Right lung (tissue), 10 donors: ENCODE data around the gene NAA50. TPM values are rescaled to one million over a fixed set of nuclear protein-coding genes. Genes with fewer than 3 reads are reported as not detected.

Experiments used
- DNase-seq, 2 donors: peaks; one replicate each; pipeline ENCODE4 v3.0.0-alpha.2; 2013
- long read RNA-seq, 8 donors: transcript quantifications; one replicate each; lab custom pipeline, GENCODE V29; 2026
- polyA plus RNA-seq, 5 donors: library from polyadenylated mRNA; unstranded; fragments of 120-200 nt; gene quantifications; one replicate each; pipeline versions ENCODE4 v1.2.1 to v1.2.3, GENCODE V29; 2013; ENCODE audit warnings: inconsistent platforms in 1 of 5, low replicate concordance in 1 of 5; ENCODE audit not compliant: insufficient read length in 5 of 5, insufficient read depth in 1 of 5

The NAA50 gene
- 100 to 1,000 TPM in 4 of 5 donors, 10 to 100 TPM in 1; 97.5 to 123 (median 109) TPM for polyA plus RNA-seq
- long read RNA-seq, donor 1, full-length matches to known transcripts = 31 of 43 reads
- long read RNA-seq, donor 1, partial matches to known transcripts = 12 of 43 reads
- long read RNA-seq, donor 1, other reads (novel, unspliced or antisense) = 0 of 43 reads
- long read RNA-seq, donor 2, full-length matches to known transcripts = 11 of 20 reads
- long read RNA-seq, donor 2, partial matches to known transcripts = 9 of 20 reads
- long read RNA-seq, donor 2, other reads (novel, unspliced or antisense) = 0 of 20 reads
- long read RNA-seq, donor 3, full-length matches to known transcripts = 19 of 19 reads
- long read RNA-seq, donor 3, partial matches to known transcripts = 0 of 19 reads
- long read RNA-seq, donor 3, other reads (novel, unspliced or antisense) = 0 of 19 reads
- long read RNA-seq, donor 4, full-length matches to known transcripts = 11 of 16 reads
- long read RNA-seq, donor 4, partial matches to known transcripts = 5 of 16 reads
- long read RNA-seq, donor 4, other reads (novel, unspliced or antisense) = 0 of 16 reads
- long read RNA-seq, donor 5, full-length matches to known transcripts = 32 of 49 reads
- long read RNA-seq, donor 5, partial matches to known transcripts = 17 of 49 reads
- long read RNA-seq, donor 5, other reads (novel, unspliced or antisense) = 0 of 49 reads
- long read RNA-seq, donor 6, full-length matches to known transcripts = 23 of 28 reads
- long read RNA-seq, donor 6, partial matches to known transcripts = 5 of 28 reads
- long read RNA-seq, donor 6, other reads (novel, unspliced or antisense) = 0 of 28 reads
- long read RNA-seq, donor 7, full-length matches to known transcripts = 24 of 29 reads
- long read RNA-seq, donor 7, partial matches to known transcripts = 5 of 29 reads
- long read RNA-seq, donor 7, other reads (novel, unspliced or antisense) = 0 of 29 reads
- long read RNA-seq, donor 8, full-length matches to known transcripts = 11 of 11 reads
- long read RNA-seq, donor 8, partial matches to known transcripts = 0 of 11 reads
- long read RNA-seq, donor 8, other reads (novel, unspliced or antisense) = 0 of 11 reads

DNA sequence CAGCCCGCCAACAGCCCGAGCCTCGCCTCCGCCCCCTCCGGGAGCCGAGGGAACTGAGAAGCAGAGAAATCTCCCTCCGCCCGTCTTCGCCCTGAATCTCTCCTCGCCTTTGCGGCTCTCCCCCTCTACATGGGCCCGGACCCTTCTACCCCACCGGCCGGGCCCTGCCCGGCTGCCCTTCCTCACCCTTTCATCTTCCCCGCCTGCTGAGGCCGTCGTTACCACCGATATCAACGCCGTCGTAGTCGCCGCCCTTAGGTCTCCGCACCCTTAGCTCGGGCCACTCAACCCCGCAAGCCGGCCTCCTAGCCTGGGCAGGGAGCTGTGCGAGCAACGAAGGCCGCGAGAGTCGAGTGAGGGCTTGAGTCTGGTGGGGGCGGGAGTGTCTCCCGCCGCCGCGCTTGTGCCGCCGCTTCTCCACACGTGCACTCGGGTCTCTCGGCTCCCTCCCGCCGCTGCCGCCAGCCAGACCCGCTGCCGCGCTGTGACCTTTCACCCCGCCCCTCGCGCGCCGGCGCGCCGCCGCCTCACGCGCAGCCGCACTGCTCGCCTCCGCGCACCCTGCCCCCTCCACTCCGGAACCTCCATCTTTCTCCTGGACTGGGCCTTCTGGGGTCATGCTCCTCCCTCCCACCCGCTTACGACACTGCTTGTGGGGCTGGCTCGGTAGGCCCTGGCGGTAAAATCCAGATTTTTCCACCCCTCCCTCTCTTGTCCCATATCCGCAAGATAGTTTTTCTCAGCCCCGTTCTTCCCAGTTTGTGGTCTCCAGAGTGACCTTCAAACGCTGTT lies at the start of gene NAA50:
NAA50 (minus strand) TSS at position 494 of the 792 bp plus-strand sequence; CDS start at position 194, 300 bp downstream.
- peak; percentile 94 to 97 for DNase-seq

DNA sequence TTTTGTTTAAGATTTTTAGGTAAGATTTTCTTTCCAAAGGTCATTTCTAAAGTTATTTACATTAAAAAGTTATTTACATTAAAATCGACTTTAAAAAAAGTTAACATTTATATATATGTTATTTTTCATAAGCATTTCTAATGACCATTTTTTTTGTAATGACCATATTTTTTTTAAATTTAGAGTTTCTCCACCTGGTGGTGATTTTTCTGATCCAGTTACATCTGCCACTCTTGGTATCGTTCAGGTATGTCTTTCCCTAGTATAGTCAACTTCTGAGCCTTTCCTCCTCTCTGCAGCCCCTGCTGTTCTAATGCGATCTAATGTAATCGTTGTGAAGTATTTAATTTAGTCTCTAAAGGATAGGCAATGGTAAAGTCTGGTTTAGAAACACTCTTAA lies 49.6 kb upstream of the NAA50 start:
- DNase-seq = no peak

DNA sequence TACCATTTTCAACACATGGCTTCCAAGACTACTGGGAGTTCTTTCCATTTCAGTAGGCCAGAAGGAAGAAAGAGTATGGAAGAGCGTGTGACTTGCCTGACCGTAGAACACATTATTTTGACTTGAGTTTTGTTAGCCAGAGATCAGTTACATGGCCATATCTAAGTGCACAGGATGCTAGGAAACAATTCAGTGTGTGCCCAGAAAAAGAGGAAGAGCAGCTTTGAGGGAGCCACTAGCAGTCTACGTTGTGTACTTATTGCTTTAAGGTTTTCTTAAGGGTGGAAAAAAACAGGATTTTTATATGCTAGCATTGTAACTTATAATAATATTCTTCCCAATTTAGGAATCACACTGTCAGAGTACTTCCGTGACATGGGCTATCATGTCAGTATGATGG lies 48.5 kb upstream of the NAA50 start:
- DNase-seq = no peak

DNA sequence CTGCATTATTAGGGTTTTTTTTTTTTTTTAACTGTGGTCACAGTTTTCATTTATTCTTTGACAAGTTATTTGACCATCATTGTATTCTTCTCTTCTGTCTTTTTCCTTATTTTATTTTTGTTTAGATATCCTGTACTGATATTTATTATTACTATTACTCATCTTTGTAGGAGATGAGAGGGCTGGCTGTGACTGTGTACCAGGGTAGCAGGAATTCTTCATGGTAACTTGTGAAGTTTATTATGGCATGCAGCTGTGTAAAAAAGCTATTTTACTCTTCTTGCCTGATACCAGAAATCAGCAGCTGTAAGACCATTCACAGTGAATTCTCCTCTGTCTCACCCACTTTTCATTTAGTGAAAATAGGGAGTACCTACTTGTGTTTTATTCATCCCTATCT lies 45.3 kb upstream of the NAA50 start:
- no peak for DNase-seq

DNA sequence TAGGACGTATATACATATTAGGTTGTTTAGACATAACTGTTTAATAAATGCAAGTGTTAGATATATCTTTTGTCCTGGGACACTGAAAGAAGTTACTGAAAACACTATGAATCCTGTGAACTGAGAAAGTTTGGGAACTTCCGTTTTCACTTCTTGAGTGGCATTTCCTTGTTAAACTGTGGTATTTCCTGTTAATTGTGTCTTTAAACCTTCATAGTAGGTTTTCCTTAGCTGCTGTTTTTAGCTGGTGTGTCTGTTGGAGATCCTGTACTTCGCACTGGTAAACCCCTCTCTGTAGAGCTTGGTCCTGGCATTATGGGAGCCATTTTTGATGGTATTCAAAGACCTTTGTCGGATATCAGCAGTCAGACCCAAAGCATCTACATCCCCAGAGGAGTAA lies 37.9 kb upstream of the NAA50 start:
- no peak for DNase-seq

DNA sequence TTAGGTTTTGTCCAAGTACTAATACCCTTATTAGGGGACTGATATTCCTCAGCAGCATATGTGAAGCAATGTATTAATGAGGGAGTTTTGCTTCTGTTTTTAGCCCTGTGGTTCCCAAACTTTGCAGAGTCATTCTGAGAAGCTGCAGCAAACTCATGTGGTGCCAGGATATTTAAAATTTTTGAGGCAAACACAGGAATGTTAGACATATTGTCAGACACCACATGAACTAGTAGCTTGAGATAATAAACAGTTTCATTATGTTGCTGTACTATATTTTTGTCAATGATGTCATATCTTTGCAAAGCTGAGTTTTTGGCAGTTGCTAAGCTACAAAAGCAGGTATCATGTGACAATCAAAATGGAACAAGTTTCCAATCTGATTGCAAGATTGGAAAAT lies 37.4 kb upstream of the NAA50 start:
- peak; percentile 7 to 10 for DNase-seq

DNA sequence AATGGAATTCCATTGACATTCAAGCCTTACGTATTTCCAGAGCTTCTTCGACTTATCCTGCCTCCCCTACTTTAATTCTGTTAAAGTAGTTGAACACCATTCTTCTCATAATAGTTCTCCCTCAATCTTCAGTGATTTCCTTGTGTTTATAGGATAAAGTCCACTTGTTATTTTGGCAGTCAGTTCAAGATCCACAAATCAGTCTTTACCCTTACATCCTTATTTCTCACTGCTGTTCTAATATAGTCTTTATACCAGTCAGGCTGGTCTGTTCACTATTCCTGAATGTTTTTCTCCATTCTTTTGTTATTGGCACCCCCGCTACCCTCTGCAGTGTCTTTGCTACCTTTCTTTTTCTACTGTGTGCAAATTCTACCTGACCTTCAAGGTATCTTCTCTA lies 30.5 kb upstream of the NAA50 start:
- no peak for DNase-seq

DNA sequence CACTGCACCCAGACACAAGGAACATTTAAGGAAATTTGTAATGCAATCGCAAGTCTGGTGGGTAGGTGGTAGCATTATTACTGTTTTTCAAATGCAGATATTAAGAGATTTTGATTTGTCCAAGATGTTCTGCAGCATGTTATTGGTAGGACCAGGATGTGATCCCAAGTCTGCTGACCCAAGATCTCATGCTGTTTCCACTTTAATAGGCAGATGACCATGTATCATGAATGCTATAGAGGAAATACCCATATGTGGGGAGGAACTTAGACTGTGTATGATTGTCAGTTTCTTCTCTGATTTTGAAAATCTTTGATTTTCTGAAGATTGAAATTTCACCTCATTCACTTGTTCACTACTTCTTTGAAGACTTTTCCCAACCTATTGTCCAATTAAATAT lies 29.5 kb upstream of the NAA50 start:
- DNase-seq = no peak

DNA sequence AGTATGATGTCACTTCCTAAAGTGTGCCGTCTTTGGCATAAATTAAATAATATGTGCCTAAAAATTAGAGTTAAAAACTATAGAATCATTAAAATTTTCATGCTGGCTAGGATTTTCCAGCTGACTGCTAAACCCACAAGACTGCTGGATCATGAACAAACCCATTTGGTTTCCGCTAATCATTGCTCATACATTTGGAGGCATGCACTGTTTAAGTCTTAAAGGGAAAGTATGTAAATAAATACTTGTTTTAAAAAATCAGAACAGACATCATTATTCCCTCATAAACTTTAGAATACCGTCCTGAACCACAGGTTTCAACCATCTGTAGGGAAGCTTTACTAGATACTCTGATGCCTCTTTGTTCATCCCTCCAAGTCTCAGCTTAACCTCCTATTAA lies 27.3 kb upstream of the NAA50 start:
- DNase-seq = no peak

DNA sequence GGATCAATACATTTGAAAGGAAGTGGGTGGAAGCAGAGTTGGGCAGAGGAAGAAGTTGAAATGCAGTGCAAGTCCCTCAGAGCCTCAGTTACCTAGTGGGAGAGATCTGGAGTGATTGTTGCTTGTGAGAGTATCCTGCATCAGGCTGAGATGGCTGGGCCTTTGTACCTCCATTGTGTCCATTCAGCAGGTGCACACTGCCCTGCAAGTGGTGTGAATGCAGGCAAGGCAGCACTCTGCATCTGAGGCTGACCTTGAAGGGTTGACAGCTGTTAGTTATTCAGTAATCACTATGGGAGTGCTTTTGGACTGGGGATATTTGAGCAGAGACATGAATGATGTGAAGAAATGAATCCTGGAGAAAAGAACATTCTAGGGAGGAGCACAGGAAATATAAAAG lies 25.9 kb upstream of the NAA50 start:
- DNase-seq = no peak

DNA sequence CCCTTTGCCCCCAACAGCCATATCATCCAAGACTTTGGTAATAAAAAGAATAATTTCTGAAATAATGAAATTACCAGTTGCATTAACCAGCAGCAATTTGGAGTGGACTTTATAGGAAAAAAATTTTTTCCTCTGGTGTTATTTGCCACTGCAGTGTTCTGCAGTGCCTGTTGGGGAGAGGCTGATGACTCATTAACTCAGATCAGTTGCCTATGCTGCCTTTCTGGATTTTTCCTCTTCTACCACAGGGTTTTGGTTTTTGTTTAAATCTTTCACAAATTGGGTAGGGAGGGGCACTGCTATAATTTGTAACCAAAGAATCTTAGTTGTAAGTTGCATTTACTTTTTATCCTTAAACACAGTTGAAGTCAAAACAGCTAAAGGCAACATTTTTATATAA lies 23.5 kb upstream of the NAA50 start:
- no peak for DNase-seq

DNA sequence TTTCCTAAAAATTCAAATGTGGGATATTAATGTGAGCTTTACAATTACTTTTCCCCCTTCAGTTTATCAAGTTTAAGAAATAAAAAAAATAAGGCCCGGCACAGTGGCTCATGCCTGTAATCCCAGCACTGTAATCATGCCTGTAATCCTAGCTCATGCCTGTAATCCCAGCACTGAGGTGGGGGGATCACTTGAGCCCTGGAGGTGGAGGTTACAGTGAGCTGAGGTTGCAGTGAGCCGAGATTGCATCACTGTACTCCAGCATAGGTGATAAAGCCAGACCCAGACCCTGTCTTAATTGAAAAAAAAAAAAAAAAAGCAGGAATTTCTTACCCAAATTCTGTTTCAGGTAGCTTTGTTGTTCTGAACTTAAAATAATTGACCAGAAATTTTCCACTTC lies 18.6 kb upstream of the NAA50 start:
- no peak for DNase-seq

DNA sequence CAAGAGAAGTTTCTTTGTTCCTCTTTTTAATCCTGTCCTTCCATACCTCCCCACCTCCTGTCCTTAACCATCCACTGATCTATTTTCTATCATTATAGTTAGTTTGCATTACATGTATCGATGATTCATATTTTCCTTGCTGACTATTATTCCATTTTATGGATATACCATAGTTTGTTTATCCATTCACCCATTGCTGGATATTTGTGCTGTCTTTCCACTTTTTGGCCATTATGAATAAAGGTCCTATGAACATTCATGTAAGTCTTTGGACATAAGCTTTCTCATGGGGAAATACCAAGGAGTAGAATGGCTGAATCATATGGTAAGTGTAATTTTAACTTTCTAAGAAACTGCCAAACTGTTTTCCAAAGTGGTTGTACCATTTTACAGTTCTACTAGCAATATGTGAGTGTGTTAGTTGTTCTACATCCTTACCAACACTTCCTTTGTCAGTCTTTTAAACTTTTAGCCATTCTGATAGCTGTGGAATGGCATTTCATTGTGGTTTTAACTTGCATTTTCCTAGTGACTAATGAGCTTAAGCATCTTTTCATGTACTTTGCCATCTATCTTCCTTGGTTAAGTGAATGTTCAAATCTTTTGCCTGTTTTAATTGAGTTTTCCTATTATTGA lies 12.5 kb upstream of the NAA50 start:
- DNase-seq = no peak

DNA sequence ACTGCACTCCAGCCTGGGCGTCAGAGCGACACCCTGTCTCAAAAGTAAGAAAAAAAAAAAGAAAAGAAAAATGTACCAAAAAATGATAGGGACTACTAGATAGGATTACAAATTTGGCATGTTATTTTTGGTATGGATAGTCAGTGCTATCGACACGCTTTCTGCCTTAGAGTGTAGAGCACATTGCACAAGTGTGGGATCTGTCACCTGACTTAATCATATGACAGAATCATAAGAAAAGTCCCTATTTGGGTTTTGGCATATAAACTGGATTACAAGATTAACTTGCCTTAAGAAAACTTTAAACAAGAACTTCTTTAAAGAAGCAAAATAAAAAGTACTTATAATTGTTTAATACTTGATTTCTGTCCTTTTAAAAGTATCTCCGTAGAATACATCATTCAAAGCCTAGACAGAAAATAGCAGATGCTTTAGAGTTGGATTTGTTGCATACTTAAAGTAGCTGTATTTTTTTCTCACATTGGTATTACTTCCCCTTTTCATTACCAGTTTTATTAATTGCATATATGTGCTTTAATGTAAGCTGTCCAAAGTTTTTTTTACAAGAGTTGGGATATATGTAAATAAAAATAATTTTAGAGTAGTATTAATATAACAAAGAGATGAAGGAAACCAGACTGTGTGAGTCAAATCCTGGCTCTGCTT lies 8.6 kb upstream of the NAA50 start:
- DNase-seq = no peak

DNA sequence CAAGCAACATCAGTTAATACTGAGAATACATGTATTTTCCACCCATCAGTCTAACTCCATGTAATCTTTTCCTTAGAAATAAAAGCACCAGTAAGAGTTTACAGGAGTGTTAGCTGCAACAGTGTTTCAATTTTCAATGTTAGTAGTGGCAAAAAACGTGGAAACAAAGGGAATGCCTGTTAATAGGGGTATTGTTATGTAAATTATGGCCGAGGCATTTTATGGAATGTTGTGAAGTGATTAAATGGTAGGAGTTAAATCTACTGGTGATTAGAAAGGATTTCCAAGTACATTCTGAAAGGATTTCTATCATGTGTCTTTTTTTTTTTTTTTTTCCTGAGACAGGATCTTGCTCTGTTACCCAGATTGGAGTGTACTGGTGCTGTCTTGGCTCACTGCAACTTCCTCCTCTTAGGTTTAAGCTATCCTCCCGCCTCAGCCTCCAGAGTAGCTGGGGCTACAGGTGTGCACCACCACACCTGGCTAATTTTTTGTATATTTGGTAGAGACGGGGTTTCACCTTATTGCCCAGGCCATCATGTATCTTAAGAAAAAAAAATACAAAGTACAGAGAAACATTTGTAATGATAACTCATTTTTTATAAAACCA lies 7.4 kb upstream of the NAA50 start:
- DNase-seq = no peak

DNA sequence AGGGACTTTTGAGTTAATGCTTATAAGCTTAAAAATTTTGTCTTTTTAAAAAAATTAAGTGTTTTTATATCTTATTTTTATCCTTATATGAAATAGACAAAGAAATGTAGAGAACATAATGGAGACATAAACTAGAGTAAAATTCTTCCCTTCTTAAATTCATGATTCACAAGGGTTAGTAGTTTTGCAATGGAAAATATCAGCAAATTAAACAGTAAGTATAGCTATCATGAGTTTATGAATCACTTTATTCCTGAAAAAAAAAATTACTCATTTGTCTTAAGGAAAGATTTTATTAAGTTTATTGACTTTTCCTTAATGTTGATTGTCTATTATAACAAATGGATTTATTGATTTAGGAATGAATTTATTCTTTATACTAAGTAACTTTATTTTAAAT lies 5.1 kb upstream of the NAA50 start:
- no peak for DNase-seq

DNA sequence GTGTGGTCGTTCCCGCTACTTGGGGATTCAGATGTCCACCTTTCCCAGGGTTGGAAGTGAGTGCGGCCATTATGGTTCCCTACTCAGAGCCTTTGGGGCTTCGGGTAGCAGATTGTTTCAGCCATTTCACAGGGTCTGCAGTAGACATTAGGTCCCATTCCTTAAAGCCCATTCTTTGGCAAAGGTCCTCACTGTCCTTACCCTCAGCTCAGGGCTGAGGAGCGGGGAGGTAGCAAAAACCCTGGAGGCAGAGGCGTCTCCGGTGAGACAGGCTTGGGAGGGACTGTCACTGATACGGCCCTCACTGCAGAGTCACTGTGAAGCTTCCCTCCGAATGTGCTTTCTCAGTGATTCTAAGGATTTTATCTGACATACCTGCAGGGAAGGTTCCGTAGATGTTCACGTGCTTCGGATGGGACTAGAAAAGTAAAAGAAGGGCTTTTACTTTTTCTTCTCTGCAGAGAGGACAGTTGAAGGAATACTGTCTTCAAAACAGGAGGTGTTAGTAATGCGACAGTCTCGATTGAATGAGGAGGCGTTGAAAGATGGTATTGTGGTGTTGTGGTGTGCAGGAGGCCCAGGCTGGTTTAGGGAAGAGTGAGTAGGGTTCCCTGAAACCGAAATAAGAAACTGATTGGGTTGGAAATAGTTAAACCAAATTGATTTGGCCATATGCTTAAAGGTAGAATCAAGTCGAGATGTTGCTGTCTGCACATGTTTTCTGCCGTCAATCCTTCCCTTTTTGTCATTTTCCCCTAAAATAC lies 1.4 kb upstream of the NAA50 start:
- DNase-seq = peak in 1 of 2 donors; percentile 20

DNA sequence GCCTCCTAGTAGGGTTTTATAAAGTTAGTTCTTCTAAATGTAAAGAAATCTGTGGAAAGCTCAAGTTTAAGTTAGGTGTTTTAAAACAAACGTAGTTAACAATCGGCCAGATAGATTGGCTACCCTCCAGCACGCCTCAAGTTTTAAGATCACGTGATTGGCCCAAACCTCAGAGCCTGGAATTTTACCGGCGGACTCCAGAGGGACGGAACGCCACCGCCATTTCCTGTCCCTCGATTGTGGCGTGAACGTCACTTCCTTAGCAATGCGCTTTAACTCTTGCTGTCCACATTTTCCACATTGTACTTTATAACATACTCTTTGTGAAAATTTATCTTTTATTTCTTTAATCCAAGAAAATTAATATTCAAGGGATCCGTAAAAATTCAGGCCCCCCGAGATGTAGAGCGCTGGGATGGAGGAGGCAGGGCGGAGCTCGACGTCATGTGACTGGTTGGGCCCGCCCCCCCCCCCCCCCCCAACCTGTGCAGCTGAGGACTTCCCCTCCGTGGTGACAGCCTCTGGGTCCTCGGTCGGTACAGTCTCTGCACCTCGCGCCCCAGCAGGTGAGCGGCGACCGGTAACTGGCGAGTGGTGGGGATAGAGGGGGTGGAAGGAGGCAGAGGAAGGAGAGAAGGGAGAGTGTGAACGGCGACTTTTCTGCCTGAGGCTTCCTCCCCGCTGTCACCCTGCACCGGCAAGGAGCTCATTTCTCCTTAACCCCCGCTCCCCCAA lies 666 bp upstream of the NAA50 start, which contains the start of gene ATP6V1A:
ATP6V1A (plus strand) TSS at position 488 of the 735 bp plus-strand sequence. CDS start 31,719 bp downstream, outside the sequence.
- peak; percentile 94 to 96 for DNase-seq
